GM20431 (cell line): Measurements from ENCODE around the gene RCBTB1.

Experiments
- in situ Hi-C: fragments of 300-500 bp; cut with MseI, MboI; formaldehyde crosslinking; loops from one replicate; pipeline ENCODE4 v1.15.0; 2020; ENCODE audit warnings: low sequenced_read_pairs; ENCODE audit not compliant: unreplicated experiment

Gene RCBTB1

DNA sequence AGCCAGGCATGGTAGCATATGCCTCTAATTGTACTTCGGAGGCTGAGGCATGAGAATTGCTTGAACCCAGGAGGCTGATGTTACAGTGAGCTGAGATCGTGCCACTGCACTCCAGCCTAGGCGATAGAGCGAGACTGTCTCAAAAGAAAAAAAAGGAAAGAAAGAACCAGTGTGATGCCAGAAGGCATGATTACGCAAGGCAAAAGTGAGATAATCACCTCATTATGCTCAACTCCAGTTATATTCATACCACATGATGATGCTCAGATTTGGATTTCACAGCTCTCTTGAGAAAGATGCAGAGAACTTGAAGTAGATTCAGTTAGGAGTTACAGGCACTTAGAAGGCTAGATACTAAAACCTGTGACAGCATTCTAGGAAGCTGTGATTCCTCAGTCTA lies 21.8 kb downstream of the RCBTB1 start:
- in situ Hi-C loops, result no loop called here

- in situ Hi-C loops, result no loop called here
These were observed 24.3 kb downstream of the RCBTB1 start for GRCh38 chr13:49561062-49561410.

GRCh38 chr13:49560270-49561061 lies 24.9 kb downstream of the RCBTB1 start:
- in situ Hi-C loops, result no loop called here

DNA sequence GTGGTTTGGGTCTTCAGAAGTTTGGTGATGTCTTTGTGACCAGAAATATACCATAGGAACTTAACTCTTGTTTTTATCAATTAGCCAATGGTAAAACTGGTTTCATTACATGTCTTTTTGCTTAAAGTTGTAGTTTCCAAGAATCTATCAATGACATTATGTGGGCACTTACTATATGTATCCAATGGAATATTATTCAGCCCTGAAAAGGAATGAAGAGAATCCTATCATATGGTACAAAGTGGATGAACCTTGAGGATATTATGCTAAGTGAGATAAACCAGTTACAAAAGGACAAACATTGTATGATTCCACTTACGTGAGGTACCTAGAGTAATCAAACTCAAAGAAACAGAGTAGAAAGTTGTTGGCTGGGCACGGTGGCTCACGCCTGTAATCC lies 26.4 kb downstream of the RCBTB1 start:
- in situ Hi-C loops, result no loop called here

GRCh38 chr13:49554387-49554786 lies 31.0 kb downstream of the RCBTB1 start:
- in situ Hi-C loops, result no loop called here

- in situ Hi-C loops, result no loop called here
These were observed 31.5 kb downstream of the RCBTB1 start for GRCh38 chr13:49553888-49554287.

GRCh38 chr13:49550942-49551644 lies 34.3 kb downstream of the RCBTB1 start:
- in situ Hi-C loops, result no loop called here

DNA sequence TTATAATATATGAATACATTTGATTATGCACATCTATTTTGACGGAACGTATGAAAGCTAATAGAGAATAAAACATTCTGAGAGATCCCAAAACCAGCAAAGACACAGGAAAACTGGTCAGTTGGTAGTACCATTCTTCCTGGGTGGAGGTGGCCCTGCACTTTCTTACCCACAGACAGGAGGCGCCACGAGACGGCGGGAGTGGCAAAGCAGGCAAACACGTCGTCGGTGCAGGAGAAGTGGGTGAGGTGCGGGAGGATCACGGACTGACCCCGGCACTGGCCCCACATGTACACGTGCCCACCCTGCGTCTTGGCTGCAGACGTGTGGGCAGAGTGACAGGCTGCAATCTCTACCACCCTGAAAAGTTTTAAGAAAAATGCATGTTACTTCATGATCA lies 36.1 kb downstream of the RCBTB1 start:
- in situ Hi-C loops, result no loop called here

DNA sequence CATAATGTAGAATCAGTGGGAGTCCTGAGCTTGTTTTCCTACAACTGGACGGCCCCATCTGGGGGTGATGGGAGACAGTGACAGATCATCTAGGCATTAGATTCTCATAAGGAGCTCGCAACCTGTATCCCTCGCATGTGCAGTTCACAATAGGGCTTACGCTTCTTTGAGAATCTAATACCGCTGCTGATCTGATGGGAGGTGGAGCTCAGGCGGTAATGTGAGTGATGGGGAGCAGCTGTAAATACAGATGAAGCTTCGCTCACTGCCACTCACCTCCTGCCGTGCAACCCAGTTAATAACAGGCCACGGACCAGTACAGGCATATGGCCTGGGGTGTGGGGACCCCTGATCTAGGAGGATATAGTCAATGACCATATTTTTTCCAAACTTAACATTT lies 38.8 kb downstream of the RCBTB1 start:
- in situ Hi-C loops, result no loop called here

DNA sequence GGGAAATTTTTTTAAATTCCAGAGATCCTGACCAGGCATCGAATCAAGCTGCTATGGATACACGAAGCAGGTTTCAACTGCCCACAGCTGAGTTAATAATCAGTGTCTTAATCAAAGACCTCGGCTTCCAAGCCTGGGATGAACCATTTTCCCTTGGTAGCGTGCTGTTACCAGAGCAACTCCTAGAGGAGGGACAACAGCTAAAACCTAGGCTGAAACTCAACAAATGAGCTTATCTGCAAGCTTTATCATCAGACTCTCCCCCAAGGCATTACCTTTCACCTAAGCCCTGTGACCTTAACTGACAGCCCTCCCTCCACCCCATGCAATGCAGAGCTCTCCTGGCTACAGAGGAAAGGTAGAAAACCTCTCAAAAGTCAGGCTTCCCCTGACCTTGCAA lies 39.7 kb downstream of the RCBTB1 start:
- in situ Hi-C loops, result no loop called here

GRCh38 chr13:49543656-49544055 lies 41.7 kb downstream of the RCBTB1 start:
- in situ Hi-C loops, result no loop called here

- in situ Hi-C loops, result no loop called here
These were observed 44.8 kb downstream of the RCBTB1 start for GRCh38 chr13:49540552-49540951.

- in situ Hi-C loops, result no loop called here
These were observed 45.6 kb downstream of the RCBTB1 start for GRCh38 chr13:49539746-49540145.

DNA sequence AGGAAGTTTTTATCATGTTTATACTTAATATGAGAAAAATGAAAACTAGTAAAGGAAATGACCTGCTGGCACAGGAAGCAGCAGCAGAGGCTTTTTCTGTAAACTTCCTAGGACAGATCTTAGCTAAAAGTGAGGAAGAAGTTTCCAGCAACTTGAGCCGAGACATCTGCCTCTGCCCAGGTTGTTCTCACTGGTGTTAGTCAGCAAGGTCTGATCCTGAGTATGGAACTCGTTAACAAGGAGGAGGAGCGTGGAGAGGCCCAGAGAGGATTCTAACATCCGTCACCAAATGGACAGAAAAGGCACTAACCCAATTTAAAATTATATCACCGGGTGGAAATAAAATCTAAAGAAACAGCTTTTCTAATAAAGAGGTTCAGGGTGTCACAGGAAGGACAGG lies 46.0 kb downstream of the RCBTB1 start:
- in situ Hi-C loops, result no loop called here

DNA sequence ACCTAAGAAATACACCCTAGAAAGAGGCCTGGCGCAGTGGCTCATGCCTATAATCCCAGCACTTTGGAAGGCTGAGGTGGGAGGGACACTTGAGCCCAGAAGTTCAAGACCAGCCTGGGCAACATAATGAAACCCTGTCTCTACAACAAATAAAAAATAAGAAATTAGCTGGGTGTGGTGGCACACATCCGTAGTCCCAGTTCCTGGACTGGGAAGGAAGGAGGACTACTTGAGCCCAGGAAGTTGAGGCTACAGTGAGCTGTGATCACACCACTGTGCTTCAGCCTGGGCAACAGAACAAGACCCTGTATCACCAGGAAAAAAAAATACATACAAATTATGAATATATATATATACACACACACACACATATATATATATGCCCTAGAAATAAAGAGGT lies 47.0 kb downstream of the RCBTB1 start:
- in situ Hi-C loops, result no loop called here

GRCh38 chr13:49536144-49536873 lies 49.0 kb downstream of the RCBTB1 start:
- in situ Hi-C loops, result no loop called here

DNA sequence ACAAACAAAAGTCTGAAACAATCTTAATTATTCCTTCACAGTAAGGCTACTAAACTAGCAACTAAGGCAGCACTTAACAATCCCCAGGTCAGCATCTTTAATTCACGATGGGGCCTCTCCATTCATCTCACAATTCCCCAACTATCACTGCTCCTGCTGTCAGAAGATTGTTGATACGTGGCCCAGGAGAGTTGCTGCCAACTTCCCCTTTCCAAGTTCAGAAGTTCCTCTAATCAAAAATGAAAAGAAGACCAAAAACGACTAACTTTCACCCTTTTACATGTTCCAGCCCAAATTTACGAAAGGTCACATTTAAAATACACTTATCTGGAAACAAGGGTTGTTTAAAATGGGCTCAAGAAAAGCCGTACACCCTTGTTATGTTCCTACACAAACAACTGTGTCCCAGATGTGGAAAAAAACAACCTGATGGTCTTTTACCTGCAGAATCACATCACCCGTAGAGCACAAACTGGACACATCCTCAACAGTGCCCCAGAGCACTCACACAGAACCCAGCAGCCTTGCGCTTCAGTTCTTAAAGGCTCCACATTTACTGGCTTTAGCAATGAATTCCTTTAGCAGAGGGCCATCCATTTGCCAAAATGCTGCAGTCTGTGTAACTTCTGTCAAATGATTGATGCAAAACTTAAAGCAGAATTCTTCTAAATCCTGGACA lies 51.6 kb downstream of the RCBTB1 start:
- in situ Hi-C loops, result no loop called here

DNA sequence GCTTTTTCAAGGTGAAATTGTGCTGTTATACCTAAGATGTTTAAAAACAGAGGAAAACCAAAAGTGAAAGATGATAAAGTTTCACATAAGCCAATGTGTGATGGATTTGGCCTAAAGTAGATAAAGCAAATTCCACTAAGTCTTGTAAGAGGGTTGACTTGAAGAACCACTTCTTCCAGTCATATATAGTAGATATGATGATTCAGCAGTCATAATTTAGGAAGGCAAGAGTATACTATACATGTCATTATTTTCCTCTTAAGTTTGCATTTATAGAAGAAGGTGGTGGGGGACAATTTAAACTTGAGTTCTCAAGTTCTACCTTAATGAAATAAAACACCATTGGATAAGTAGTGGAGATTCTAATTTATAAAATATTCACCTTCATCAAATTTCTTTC lies 52.3 kb downstream of the RCBTB1 start:
- in situ Hi-C loops, result no loop called here

DNA sequence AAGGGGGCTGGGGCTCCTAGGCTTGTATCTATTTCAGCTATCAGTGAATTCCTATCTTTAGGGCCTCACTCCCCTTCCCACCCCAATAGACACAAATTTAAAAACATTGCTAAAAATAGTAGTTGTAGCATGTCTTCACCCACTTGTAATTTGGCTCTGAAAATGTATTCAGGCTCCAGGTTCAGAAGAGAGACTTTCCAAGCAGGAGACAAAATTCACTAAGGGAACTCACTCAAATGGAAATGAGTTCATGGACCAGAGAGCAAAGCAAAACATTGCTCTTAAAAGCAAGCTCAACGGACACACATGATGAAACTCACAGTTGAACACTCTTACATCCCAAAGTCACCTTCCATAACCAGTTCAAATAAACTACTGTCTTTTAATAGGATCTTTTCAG lies 52.8 kb downstream of the RCBTB1 start:
- in situ Hi-C loops, result no loop called here

GRCh38 chr13:49530457-49530856 lies 54.9 kb downstream of the RCBTB1 start:
- in situ Hi-C loops, result no loop called here

- in situ Hi-C loops, result no loop called here
These were observed 57.2 kb downstream of the RCBTB1 start for GRCh38 chr13:49528161-49528560.
